ENCODE measurements around the gene TBC1D10A. TPM values are rescaled to one million over a fixed set of nuclear protein-coding genes. Genes with fewer than 3 reads are reported as not detected.
A peak's percentile ranks its signal among the peaks of the same experiment; 100 is the strongest.

The TBC1D10A gene
- total RNA-seq, 1 donor from 2014 or later = 29.6 TPM

DNA sequence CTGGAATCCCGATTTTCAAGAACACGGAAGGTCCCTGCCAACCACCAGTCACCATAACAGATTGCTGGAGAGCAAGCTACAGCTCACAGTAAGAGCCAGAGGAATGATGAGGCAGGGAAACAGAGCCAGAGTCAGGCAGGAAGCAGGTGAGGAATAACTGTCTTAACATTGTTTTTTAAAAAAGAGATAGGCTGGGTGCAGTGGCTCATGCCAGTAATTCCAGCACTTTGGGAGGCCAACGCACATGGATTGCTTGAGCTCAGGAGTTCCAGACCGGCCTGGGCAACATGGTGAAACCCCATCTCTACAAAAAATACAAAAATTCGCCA, 24.0 kb downstream of the TBC1D10A start:
- peak overlapping the region; percentile 89 for H3K27ac ChIP-seq
- H3K27me3 ChIP-seq = no peaks in the 10 kb centered on the region
- H3K4me3 ChIP-seq = no peak overlapping the region
- TF ChIP-seq, protein P1, sequence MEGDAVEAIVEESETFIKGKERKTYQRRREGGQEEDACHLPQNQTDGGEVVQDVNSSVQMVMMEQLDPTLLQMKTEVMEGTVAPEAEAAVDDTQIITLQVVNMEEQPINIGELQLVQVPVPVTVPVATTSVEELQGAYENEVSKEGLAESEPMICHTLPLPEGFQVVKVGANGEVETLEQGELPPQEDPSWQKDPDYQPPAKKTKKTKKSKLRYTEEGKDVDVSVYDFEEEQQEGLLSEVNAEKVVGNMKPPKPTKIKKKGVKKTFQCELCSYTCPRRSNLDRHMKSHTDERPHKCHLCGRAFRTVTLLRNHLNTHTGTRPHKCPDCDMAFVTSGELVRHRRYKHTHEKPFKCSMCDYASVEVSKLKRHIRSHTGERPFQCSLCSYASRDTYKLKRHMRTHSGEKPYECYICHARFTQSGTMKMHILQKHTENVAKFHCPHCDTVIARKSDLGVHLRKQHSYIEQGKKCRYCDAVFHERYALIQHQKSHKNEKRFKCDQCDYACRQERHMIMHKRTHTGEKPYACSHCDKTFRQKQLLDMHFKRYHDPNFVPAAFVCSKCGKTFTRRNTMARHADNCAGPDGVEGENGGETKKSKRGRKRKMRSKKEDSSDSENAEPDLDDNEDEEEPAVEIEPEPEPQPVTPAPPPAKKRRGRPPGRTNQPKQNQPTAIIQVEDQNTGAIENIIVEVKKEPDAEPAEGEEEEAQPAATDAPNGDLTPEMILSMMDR (IDR thresholded peaks at IDR 0.05) = no peak
- ATAC-seq = no peak
- H3K4me1 ChIP-seq = peaks cover 75% of the 10 kb centered on the region
- H3K36me3 ChIP-seq = peaks cover 38% of the 10 kb centered on the region
- H3K9me3 ChIP-seq = no peaks in the 10 kb centered on the region
- no peak for DNase-seq
- intact Hi-C loops (cut with DNase I) = no loop called here

DNA sequence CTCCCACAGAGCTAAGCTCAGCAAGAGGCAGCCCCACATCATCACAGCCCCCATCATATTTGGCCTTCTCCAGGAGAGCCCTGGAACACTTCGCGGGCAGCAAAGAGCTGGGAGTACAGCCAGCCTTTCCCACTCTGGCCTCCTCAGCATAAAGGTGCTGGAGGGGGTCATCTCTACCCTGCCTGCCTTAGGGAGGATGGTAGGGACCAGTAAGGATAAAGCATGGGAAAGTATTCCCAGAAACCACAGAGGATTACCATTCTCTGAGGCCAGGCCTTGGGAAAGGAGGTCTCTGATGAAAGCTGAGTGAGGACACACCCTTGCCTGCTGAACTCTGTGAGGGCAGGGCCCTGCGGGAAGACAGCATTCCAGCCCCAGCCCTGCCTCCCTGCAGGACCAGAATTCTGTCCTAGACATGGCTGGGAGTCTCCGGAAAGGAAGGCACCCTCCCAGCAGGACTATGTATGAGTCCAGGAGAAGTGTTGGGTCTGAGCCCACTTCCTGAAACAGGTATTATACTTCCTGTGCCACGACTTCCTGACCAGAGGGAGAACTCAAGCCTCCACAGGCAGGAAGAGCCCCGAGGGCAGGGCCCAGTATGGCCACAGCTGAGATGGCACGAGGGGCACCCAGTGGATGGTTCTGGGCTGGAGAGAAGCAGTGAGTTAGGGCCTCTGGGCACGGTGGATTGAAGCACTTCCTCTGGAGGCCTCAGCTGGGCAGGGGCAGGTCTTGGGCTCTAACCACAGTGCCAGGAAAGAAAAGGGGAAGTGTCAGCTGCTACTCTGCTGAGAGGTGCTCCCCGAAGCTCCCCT, 24.5 kb downstream of the TBC1D10A start:
- peaks cover 43% of the 10 kb centered on the region for H3K36me3 ChIP-seq
- peak; percentile 67 for ATAC-seq
- no peaks in the 10 kb centered on the region for H3K27me3 ChIP-seq
- H3K4me3 ChIP-seq = no peak overlapping the region
- H3K27ac ChIP-seq = peak overlapping the region; percentile 89
- intact Hi-C loops (cut with DNase I) = no loop called here
- H3K4me1 ChIP-seq = peaks cover 76% of the 10 kb centered on the region
- H3K9me3 ChIP-seq = no peaks in the 10 kb centered on the region
- TF ChIP-seq, protein P1 (IDR thresholded peaks at IDR 0.05) = no peak
- DNase-seq = peak; percentile 71

DNA sequence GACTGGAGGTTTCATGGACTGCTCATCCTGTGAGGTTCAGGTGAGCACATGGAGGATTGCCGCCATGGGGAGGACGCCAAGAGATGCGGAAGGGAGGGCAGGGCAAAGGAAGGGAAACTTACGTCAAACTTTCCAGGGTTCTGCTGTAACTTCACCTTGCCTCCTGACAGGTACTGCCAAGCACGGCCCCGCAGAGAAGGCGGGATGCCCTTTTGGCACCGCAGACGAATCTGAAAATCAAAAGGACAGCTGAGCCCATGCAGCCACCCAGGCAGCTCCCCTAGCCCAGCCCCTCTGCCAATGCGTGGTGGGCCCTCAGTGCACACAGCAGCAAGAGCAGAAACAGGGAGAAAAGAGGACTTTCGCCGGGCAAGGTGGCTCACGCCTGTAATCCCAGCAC, 27.4 kb downstream of the TBC1D10A start:
- Histone ChIP-seq H3K4me1 (peaks cover 61% of the 10 kb centered on the region), H3K9me3 (no peaks in the 10 kb centered on the region), H3K36me3 (peaks cover 71% of the 10 kb centered on the region), H3K27me3 (no peaks in the 10 kb centered on the region), H3K4me3 (no peak overlapping the region), H3K27ac (peak overlapping the region; percentile 58)
- ATAC-seq (no peak), DNase-seq (no peak)
- TF ChIP-seq, protein P1 (IDR thresholded peaks at IDR 0.05) = no peak
- intact Hi-C loops (cut with DNase I) = no loop called here

DNA sequence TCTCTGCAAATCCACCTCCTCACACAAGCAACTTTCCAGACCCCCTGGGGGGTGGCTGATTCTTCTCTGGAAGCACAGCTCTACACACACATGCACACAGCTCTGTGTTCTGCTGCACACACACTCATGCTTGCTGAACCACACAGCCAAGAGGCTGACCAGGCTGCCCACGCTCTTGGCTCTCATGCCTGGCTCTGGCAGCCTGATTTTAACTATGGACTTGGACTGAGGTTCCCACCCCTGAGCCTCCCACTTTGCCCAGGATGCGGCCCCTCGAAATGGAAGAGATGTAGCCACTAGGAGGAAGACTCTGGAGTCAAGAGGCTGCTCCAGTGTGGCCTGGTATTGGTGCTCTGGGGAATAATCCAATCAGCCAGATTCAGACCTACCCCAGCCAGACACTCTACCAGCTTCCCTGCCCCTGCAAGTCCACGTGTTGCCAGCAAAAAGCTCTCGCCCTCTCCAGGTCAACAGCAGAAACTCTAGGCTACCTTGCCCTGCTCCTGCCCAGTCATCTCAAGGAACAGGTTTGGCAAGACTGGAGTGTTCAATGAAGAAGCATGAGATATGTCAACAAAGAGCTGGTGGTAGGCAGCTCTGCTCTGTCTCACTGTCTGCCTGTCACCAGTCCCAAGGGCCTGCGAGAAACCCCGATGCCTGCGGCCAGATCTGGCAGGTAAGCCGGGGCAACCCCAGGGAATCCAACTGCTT, 28.6 kb downstream of the TBC1D10A start:
- H3K27ac ChIP-seq = peak overlapping the region; percentile 58
- intact Hi-C loops (cut with DNase I) = no loop called here
- no peaks in the 10 kb centered on the region for H3K9me3 ChIP-seq
- DNase-seq (peak; percentile 79), ATAC-seq (peak; percentile 67)
- peaks cover 83% of the 10 kb centered on the region for H3K36me3 ChIP-seq
- H3K4me3 ChIP-seq = no peak overlapping the region
- H3K4me1 ChIP-seq = peaks cover 49% of the 10 kb centered on the region
- TF ChIP-seq, protein P1 (IDR thresholded peaks at IDR 0.05) = peak; percentile 17
- no peaks in the 10 kb centered on the region for H3K27me3 ChIP-seq

DNA sequence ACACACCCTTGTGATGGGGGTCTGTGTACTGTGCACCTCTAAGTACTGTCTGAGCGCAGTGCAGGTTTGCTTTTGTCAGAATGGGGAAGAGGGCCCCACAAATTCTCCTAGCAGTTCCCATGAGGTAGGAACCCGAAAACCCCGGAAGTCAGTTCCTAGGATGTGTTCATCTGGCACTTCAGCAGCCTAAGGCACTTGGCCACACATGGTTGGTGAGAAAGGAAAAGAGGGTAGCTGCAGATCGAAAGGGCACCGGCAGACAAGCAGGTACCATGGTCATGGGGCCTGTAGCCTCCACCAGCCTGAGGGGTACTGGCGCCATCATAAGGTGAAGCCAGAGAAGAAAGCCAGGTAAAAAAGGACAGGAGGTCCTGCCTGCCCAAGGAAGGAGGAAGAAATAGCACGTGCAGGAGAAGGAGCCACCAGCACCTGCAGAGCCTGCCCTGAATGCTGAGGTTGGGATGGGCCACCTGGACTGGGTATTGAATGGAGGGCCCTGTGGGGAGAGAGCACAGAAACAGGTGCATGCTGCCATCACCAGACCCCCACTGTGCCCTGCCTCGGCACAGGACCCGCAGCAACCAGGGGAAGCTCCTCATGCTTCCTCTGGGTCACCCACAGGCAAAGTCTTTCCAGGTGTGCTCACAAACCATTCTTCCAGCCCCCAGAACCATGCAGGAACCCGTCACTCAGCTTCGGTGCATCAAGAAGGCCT, 29.3 kb downstream of the TBC1D10A start:
- Histone ChIP-seq H3K27me3 (no peaks in the 10 kb centered on the region), H3K36me3 (peaks cover 90% of the 10 kb centered on the region), H3K4me3 (no peak overlapping the region), H3K4me1 (peaks cover 42% of the 10 kb centered on the region), H3K27ac (peak overlapping the region; percentile 58), H3K9me3 (no peaks in the 10 kb centered on the region)
- DNase-seq = no peak
- TF ChIP-seq, protein P1 (IDR thresholded peaks at IDR 0.05) = no peak
- intact Hi-C loops (cut with DNase I) = no loop called here
- ATAC-seq = no peak

Data from upper lobe of right lung (tissue), 1 donor.